HUES48 (cell line): ENCODE measurements around the gene ACTR5.
A peak's percentile ranks its signal among the peaks of the same experiment; 100 is the strongest.

Experiments
- H3K27ac ChIP-seq: one replicate; pipeline ENCODE4 v1.7.0; 2013; ENCODE audit warnings: low read depth, low read length, inconsistent platforms
- H3K27me3 ChIP-seq: 2 replicates; pipeline ENCODE4 v1.6.1; 2013; ENCODE audit warnings: mild to moderate bottlenecking, low read length; ENCODE audit not compliant: control insufficient read depth, insufficient read depth
- H3K36me3 ChIP-seq: 2 replicates; pipeline ENCODE4 v1.6.1; 2013; ENCODE audit warnings: low read length; ENCODE audit not compliant: control insufficient read depth, insufficient read depth
- H3K4me1 ChIP-seq: 2 replicates; pipeline ENCODE4 v1.6.1; 2013; ENCODE audit warnings: mild to moderate bottlenecking, low read length; ENCODE audit not compliant: control insufficient read depth, insufficient read depth
- H3K4me3 ChIP-seq: 2 replicates; pipeline ENCODE4 v1.5.1; 2013; ENCODE audit warnings: mild to moderate bottlenecking, low read depth, low read length
- H3K9ac ChIP-seq: 2 replicates; pipeline ENCODE4 v1.6.1; 2013; ENCODE audit warnings: mild to moderate bottlenecking, low read depth, low read length, moderate library complexity
- H3K9me3 ChIP-seq: 2 replicates; pipeline ENCODE4 v1.6.1; 2013; ENCODE audit warnings: low read length; ENCODE audit not compliant: control insufficient read depth, insufficient read depth

ACTR5 gene

DNA sequence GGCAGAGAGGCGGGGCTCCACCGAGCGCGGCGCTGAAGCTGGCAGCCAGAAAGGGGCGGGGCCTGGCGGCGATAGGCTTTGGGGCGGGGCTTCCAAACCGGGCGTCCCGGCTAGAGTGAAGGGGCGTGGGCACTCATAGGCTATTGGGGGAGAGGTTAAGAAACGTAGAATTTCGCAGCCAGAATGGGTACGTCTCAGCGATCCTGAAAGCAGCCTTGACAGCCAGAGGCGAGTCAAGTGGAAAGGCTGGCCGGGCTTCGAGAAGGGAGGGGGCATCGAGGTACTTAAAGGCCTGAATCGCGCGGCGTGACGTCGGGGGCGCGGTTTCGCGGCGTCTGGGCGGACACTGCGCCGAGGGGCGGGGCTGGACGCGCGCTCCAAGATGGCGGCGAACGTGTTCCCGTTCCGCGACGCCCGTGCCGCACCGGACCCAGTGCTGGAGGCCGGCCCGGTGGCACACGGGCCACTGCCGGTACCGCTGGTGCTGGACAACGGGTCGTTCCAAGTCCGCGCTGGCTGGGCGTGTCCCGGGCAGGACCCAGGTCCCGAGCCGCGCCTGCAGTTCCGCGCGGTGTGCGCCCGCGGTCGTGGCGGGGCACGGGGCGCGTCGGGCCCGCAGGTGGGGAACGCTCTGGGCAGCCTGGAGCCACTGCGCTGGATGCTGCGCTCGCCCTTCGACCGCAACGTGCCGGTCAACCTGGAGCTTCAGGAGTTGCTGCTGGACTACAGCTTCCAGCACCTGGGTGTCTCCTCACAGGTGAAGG is at the start of gene ACTR5:
ACTR5 (plus strand) TSS at position 364 of the 764 bp plus-strand sequence; CDS start at position 383, 19 bp downstream.
- H3K27me3 ChIP-seq, result peaks cover 25% of the 10 kb centered on the region
- H3K4me3 ChIP-seq, result peak within 1 kb of the TSS; percentile 79
- 0 out of 2 replicates have a peak, but pooled peaks cover 8% of the 10 kb centered on the region for H3K4me1 ChIP-seq
- peak within 1 kb of the TSS; percentile 85 for H3K27ac ChIP-seq
- no peaks in the 10 kb centered on the region for H3K9me3 ChIP-seq
- H3K9ac ChIP-seq, result peak within 1 kb of the TSS; percentile 49; the same call in 1 of the 2 replicates
- peaks cover 21% of the 10 kb centered on the region for H3K36me3 ChIP-seq

DNA sequence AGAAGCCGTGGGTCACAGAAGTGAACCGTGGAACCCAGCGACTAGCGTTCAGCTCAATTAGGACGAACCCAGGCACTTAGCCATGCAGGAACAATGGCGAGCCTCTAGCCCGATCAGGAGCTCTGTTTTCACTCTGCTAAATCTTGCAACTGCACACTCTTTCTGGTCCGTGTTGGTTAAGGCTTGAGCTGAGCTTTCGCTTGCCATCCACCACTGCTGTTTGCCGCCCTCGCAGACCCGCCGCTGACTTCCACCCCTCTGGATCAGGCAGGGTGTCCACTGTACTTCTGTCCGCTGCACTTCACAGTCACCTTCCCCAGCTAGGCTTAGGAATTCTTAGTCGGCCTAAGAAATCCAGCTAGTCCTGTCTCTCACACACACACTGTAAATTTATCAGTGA is 49.7 kb upstream of the ACTR5 start:
- no peak overlapping the region for H3K27ac ChIP-seq
- H3K4me1 ChIP-seq, result no peaks in the 10 kb centered on the region
- H3K9me3 ChIP-seq, result no peaks in the 10 kb centered on the region
- H3K36me3 ChIP-seq, result no peaks in the 10 kb centered on the region
- no peak overlapping the region for H3K9ac ChIP-seq
- H3K4me3 ChIP-seq, result no peak overlapping the region
- no peaks in the 10 kb centered on the region for H3K27me3 ChIP-seq

DNA sequence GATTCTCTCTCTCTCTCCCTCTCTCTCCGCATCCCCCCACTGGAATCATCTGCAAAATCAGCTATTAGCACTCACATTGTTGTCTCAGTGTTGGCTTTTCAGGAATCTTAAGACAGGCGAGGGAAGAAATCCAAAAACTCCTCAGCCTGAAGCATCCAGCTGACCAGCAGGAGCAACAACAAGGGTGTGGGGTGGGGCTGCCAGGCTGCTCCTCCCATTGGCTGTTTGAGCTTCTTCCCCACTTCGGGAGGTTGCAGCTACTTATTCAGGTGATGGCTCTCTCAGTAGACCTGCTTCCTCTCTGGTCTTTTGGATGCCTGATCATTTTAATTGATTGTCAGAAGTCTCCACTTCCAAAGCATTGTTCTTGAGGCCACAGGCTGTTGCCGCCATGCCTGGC is 48.1 kb upstream of the ACTR5 start:
- no peaks in the 10 kb centered on the region for H3K27me3 ChIP-seq
- no peaks in the 10 kb centered on the region for H3K36me3 ChIP-seq
- H3K9me3 ChIP-seq, result no peaks in the 10 kb centered on the region
- H3K4me3 ChIP-seq, result no peak overlapping the region
- no peaks in the 10 kb centered on the region for H3K4me1 ChIP-seq
- H3K9ac ChIP-seq, result no peak overlapping the region
- H3K27ac ChIP-seq, result no peak overlapping the region

DNA sequence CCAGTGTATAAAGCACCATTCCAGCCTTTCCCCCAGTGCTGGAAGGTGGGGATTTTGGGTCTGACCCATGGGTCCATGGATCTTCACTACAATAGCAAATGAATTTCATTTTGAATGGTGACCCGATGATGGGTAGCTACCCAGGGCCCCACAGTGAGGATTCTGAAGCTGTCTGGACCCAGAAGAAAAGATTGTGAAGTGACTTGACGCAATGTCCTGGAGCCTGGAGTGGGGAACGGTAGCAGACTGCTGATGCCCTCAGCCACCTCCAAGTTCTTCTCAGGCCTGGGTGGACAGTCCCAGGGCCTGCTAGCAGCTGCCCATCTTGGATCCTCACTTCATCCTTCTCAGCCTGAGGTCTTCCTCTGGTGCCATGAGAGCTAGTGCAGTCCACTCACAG is 47.3 kb upstream of the ACTR5 start:
- Histone ChIP-seq H3K36me3 (no peaks in the 10 kb centered on the region), H3K27ac (no peak overlapping the region), H3K27me3 (no peaks in the 10 kb centered on the region), H3K9me3 (no peaks in the 10 kb centered on the region), H3K4me1 (no peaks in the 10 kb centered on the region), H3K9ac (no peak overlapping the region), H3K4me3 (no peak overlapping the region)

GRCh38 chr20:38703526-38703925 is 44.7 kb upstream of the ACTR5 start:
- Histone ChIP-seq H3K27me3 (no peaks in the 10 kb centered on the region), H3K4me1 (peaks cover 6% of the 10 kb centered on the region), H3K27ac (no peak overlapping the region), H3K36me3 (no peaks in the 10 kb centered on the region), H3K9me3 (no peaks in the 10 kb centered on the region), H3K9ac (no peak overlapping the region), H3K4me3 (no peak overlapping the region)

DNA sequence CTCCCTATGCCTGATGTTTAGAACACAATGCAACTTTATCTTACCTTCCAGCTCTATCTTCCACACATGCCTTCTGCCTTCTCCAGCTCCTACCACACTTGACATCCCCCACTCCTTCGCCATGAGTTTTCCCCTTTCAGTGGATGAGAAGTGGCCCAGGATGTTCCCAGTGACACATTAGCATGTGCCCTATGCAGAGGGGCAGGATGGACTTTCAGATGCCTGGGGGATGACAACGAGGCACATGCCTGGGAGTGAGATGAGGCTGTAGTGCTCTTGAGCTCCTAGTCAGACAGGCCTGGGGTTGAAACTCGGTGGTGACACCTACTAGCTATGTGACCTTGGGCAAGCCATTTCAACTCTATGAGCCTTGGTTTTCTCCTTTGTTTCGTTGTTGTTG is 44.1 kb upstream of the ACTR5 start:
- H3K36me3 ChIP-seq, result no peaks in the 10 kb centered on the region
- H3K4me1 ChIP-seq, result peaks cover 6% of the 10 kb centered on the region
- H3K27me3 ChIP-seq, result no peaks in the 10 kb centered on the region
- no peak overlapping the region for H3K4me3 ChIP-seq
- no peak overlapping the region for H3K9ac ChIP-seq
- no peak overlapping the region for H3K27ac ChIP-seq
- H3K9me3 ChIP-seq, result no peaks in the 10 kb centered on the region

- Histone ChIP-seq H3K27me3 (no peaks in the 10 kb centered on the region), H3K9me3 (no peaks in the 10 kb centered on the region), H3K9ac (no peak overlapping the region)
These were observed 41.8 kb upstream of the ACTR5 start for GRCh38 chr20:38706509-38706908.

GRCh38 chr20:38714308-38714707 is 34.0 kb upstream of the ACTR5 start:
- Histone ChIP-seq H3K9me3 (no peaks in the 10 kb centered on the region), H3K36me3 (no peaks in the 10 kb centered on the region), H3K4me1 (no peaks in the 10 kb centered on the region), H3K4me3 (no peak overlapping the region), H3K27ac (no peak overlapping the region), H3K27me3 (peaks cover 33% of the 10 kb centered on the region), H3K9ac (no peak overlapping the region)

More at GRCh38 chr20:38706509-38706908, 41.8 kb upstream of the ACTR5 start:
- Histone ChIP-seq H3K36me3 (no peaks in the 10 kb centered on the region), H3K27ac (no peak overlapping the region), H3K4me3 (no peak overlapping the region), H3K4me1 (peaks cover 6% of the 10 kb centered on the region)

DNA sequence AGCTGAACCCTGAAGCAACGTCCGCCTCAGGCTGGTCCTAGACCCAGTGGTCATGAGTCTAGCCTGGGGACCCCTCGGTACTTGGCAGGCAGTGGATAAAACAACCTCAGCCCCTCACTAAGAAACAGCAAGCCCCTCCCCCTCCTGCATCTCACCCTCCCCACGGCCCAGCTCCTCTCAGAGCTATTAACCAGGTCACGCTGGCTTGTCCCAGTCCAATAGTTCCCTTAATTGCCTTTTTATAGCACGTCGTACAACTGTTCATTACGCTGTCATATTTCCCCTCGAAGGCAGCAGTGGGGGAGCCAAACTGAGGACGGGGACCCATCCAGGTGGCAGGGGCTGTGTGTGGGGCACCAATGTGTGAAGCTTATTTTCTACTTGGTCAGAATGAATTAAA is 32.6 kb upstream of the ACTR5 start:
- peaks cover 46% of the 10 kb centered on the region for H3K27me3 ChIP-seq

GRCh38 chr20:38722683-38723016 is 25.6 kb upstream of the ACTR5 start:
- H3K9me3 ChIP-seq, result no peaks in the 10 kb centered on the region
- H3K9ac ChIP-seq, result no peak overlapping the region
- peaks cover 28% of the 10 kb centered on the region for H3K4me1 ChIP-seq
- H3K27me3 ChIP-seq, result peaks cover 100% of the 10 kb centered on the region
- no peak overlapping the region for H3K27ac ChIP-seq
- peak overlapping the region; percentile 46 for H3K4me3 ChIP-seq
- H3K36me3 ChIP-seq, result no peaks in the 10 kb centered on the region

More for the DNA sequence above, 32.6 kb upstream of the ACTR5 start:
- Histone ChIP-seq H3K9ac (no peak overlapping the region), H3K4me1 (no peaks in the 10 kb centered on the region), H3K9me3 (no peaks in the 10 kb centered on the region), H3K27ac (no peak overlapping the region), H3K4me3 (no peak overlapping the region), H3K36me3 (no peaks in the 10 kb centered on the region)

- Histone ChIP-seq H3K4me1 (peaks cover 32% of the 10 kb centered on the region), H3K27ac (no peak overlapping the region), H3K4me3 (peak overlapping the region; percentile 46), H3K9ac (no peak overlapping the region), H3K36me3 (no peaks in the 10 kb centered on the region), H3K9me3 (no peaks in the 10 kb centered on the region), H3K27me3 (peaks cover 100% of the 10 kb centered on the region)
These were observed 25.0 kb upstream of the ACTR5 start for GRCh38 chr20:38723017-38723847.
